Measurements from ENCODE around the gene SLC5A10.

The SLC5A10 gene

DNA sequence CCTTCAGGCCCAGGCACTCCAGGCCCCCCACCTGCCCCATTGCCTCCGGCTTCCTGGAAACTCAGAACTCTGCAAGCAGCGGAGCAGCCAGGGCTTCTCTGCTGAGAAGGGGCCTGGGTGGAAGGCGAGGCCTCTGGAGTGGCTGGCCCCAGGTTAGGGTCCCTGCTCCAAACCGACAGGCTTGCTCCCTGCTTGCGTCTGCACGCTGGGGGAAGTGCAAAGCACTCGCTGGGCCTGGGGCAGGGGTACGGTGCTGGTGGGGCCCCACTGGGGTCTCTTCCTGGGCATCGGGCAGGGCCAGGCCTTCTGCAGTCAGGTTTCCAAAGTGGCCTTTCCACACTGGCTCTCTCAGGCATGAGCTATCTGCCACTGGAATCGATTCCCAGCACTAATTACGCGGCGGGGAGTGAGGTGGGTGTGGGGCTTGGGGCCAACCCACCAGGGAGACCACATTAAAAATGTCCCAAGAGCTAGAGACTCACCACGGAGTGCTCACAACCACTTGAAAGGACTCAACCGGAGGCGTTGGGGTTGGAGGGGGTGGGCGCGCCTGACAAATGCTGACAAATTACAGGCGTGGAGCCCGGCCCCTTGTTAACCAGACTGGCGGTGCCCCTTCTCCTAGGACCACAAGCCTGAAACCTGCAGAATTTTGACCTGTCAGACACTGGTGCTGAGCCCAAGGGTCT, 34.7 kb downstream of the SLC5A10 start:
- no peak for DNase-seq (ENCODE audit: extremely low spot score)
- TF ChIP-seq, protein P1, sequence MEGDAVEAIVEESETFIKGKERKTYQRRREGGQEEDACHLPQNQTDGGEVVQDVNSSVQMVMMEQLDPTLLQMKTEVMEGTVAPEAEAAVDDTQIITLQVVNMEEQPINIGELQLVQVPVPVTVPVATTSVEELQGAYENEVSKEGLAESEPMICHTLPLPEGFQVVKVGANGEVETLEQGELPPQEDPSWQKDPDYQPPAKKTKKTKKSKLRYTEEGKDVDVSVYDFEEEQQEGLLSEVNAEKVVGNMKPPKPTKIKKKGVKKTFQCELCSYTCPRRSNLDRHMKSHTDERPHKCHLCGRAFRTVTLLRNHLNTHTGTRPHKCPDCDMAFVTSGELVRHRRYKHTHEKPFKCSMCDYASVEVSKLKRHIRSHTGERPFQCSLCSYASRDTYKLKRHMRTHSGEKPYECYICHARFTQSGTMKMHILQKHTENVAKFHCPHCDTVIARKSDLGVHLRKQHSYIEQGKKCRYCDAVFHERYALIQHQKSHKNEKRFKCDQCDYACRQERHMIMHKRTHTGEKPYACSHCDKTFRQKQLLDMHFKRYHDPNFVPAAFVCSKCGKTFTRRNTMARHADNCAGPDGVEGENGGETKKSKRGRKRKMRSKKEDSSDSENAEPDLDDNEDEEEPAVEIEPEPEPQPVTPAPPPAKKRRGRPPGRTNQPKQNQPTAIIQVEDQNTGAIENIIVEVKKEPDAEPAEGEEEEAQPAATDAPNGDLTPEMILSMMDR (IDR thresholded peaks at IDR 0.05; ENCODE audit: control extremely low read depth, extremely low read depth, low read depth, missing control alignments): no peak
- ChIA-PET POLR2A (no interaction called here), CTCF (interaction anchor here (3.6 kb wide), 1 partner anchor 26 kb away, joined by 15 read pairs; no protein-coding TSS in a partner anchor)

DNA sequence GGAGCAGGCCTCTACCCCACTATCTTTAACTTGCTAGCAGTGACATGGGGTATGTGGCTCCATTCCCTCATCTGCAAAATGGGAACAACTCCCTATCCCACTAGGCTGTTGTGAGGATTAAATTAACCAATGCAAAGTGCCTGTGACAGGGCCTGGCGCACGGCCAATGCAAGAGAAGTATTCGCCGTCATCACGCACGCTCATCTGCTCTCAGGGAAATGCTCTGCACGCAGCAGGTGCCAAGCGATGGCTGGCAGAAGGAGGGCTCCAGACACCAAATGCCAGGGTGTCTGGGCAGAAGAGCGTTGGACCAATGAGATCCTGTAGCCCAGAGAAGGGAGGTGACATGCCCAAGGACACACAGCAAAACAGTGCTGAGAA, 35.3 kb downstream of the SLC5A10 start:
- TF ChIP-seq, protein P1 (IDR thresholded peaks at IDR 0.05; ENCODE audit: control extremely low read depth, extremely low read depth, low read depth, missing control alignments): no peak
- POLR2A ChIA-PET: no interaction called here
- DNase-seq (ENCODE audit: extremely low spot score): no peak
- CTCF ChIA-PET: interaction anchor here (1.1 to 1.8 kb wide), 2 partner anchors 11 to 26 kb away, joined by 3 to 5 read pairs; no protein-coding TSS in a partner anchor

DNA sequence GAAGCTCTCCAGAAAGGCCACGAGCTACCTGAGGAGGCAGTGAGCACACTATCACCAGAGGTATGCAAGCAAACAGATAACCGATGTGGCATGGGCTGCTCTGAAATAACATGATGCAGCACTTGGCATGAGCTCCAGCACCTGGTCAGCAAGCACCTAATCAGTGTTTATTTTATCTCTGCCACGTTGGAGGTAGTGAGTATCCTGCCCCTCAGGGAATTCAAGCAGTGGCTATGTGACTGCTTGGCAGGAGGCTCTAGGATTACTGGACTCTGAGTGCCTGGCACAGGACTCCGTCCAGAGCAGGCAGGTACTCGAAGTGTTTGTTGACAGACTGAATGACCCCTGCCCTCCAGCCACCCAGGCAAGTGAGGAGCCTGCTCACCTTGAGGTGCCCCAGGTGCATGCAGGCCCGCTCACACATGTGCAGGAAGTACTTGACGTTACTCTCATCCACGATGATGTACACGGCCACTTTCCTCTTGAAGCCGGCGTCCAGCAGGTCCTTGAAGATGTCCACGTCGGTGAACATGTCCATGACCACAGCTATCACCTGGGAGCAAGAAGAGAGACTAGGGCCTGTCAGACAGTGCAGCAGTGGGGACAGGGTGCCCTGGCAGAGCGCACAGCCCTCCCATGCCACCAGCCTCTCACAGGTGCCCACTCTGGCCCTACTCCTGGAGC, 36.0 kb downstream of the SLC5A10 start:
- ChIA-PET POLR2A (no interaction called here), CTCF (interaction anchor here (1.1 to 1.8 kb wide), 2 partner anchors 10 to 27 kb away, joined by 3 to 5 read pairs; no protein-coding TSS in a partner anchor)
- DNase-seq (ENCODE audit: extremely low spot score): no peak
- TF ChIP-seq, protein P1 (IDR thresholded peaks at IDR 0.05; ENCODE audit: control extremely low read depth, extremely low read depth, low read depth, missing control alignments): no peak

DNA sequence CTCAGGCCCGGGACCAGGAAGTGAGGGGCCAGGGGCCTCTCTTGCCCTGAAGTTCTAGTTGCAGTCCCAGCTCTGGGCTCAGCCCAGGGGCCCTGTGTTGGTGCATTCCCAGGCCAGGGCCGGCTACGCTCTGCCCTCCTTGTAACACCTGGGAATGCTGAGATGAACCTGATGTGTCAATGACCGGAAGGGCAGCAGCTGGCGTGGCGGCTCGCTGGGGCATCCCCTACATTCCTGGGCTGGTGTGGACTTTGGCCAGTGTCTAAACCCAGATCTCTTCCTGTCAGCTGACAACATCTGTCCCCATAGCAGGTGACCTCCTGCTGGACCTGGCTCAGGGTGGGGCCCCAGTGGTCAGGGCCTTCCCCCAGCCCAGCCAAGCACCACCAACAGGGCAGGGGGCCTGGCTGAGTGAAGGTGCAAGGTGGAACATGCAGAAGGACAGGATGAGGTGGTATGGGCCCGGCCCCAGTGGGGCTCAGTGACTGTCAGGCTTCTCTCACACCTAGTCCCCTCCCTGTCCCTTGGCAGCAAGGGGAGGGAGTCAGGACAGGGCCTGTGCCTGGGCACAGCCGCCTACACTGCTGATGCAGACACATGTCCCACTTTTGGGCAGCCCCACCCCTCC, 36.7 kb downstream of the SLC5A10 start:
- CTCF ChIA-PET: interaction anchor here (1.8 kb wide), 1 partner anchor 9 kb away, joined by 5 read pairs; no protein-coding TSS in a partner anchor

DNA sequence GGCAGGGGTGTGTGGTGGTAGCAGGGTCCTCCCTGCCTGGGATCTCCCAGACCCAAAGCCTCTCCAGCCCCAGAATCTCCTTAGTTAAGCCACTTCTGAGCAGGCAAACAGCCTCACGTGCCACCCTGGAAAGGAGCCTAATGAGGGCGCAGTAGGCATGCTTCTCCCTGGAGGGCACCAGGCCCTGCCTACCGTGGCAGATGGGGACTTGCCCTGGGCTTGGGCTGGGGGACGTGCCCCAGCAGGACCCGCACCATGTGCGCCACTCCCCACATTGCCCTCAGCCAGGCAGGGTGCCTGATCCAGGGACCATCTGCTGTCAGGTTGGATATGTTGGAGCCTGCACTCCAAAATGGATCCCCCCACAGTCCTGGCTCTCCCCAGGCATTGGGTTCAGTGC, 38.4 kb downstream of the SLC5A10 start:
- TF ChIP-seq, protein P1 (IDR thresholded peaks at IDR 0.05; ENCODE audit: control extremely low read depth, extremely low read depth, low read depth, missing control alignments): no peak
- DNase-seq (ENCODE audit: extremely low spot score): no peak
- CTCF ChIA-PET: interaction anchor here (2.3 kb wide), 1 partner anchor 30 kb away, joined by 16 read pairs; no protein-coding TSS in a partner anchor
- POLR2A ChIA-PET: no interaction called here

More for the DNA sequence above, 36.7 kb downstream of the SLC5A10 start:
- POLR2A ChIA-PET: no interaction called here
- DNase-seq (ENCODE audit: extremely low spot score): no peak
- TF ChIP-seq, protein P1 (IDR thresholded peaks at IDR 0.05; ENCODE audit: control extremely low read depth, extremely low read depth, low read depth, missing control alignments): no peak

DNA sequence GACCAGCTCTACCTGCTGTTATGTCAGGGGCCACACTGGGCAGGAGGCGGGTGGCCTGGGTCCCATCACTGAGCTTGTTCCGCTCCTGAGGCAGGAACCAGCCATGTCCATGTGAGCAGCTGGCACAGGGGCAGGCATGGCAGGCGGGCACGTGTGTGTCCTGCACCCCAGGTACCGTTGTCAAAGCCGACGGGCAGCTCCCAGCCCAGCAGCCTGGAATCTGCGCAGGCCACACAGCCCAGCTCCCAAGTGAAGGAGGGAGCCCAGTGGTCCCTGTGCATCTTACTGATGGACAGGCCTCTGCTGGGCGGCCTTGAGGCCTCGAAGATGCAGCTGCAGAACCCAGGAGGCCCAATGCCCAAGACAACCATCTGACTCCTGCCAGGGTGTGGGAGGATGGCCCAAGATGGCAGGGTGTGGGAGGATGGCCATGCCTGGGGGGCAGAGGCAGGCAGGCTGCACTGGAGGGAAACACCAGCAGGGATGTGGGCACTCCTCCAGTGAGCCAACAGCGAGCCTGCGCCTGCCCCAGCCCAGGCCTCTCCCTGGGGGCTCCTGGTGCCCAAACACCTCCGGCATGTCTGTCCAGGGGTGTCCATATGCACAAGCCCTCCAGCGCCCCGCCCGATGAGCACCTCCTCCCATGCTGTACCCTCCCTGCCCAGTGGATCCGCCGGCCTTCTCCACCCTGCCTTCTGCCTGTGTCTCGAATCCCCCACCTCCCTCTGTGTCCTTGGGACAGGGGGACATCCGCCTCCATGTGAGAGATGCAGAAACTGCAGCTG, 39.8 kb downstream of the SLC5A10 start:
- POLR2A ChIA-PET: no interaction called here
- no peak for DNase-seq (ENCODE audit: extremely low spot score)
- CTCF ChIA-PET: interaction anchor here (1.1 to 2.3 kb wide), 3 partner anchors 17 to 31 kb away, joined by 3 to 16 read pairs (median 4); no protein-coding TSS in a partner anchor
- TF ChIP-seq, protein P1 (IDR thresholded peaks at IDR 0.05; ENCODE audit: control extremely low read depth, extremely low read depth, low read depth, missing control alignments): no peak

Data from GM10248 (cell line).